Loucy (cell line): Measurements from ENCODE around the gene KBTBD3.

ENCODE experiments used
- H2AFZ ChIP-seq: fragments of 200-600 bp; sonication (generic); 2 replicates; pipeline ENCODE4 v1.6.0; 2016; ENCODE audit warnings: antibody characterized with exemption, mild to moderate bottlenecking, low read length, moderate library complexity
- H3F3A ChIP-seq: fragments of 200-600 bp; 2 replicates; pipeline ENCODE4 v1.6.0; 2016; ENCODE audit warnings: antibody characterized with exemption, low read depth, mild to moderate bottlenecking
- H3K27me3 ChIP-seq: fragments of 200-600 bp; sonication (generic); 2 replicates; pipeline ENCODE4 v1.6.1; 2014; ENCODE audit warnings: low read length, mild to moderate bottlenecking; ENCODE audit not compliant: insufficient read depth, poor library complexity, severe bottlenecking
- H3K36me3 ChIP-seq: fragments of 200-600 bp; sonication (generic); 2 replicates; pipeline ENCODE4 v1.6.1; 2016; ENCODE audit warnings: low read length; ENCODE audit not compliant: insufficient read depth
- H3K4me1 ChIP-seq: fragments of 200-600 bp; sonication (generic); 2 replicates; pipeline ENCODE4 v1.5.1; 2014; ENCODE audit warnings: low read length, mild to moderate bottlenecking; ENCODE audit not compliant: insufficient read depth, poor library complexity, severe bottlenecking
- H3K4me2 ChIP-seq: fragments of 200-600 bp; sonication (generic); 2 replicates; pipeline ENCODE4 v1.6.0; 2014; ENCODE audit warnings: antibody characterized with exemption, low read length, low read depth, mild to moderate bottlenecking; ENCODE audit not compliant: poor library complexity, severe bottlenecking
- H3K4me3 ChIP-seq: fragments of 200-600 bp; sonication (generic); 2 replicates; pipeline ENCODE4 v1.5.1; 2014; ENCODE audit warnings: low read length, mild to moderate bottlenecking, mixed read lengths; ENCODE audit not compliant: poor library complexity, severe bottlenecking
- H3K79me2 ChIP-seq: fragments of 200-600 bp; sonication (generic); 2 replicates; pipeline ENCODE4 v1.6.1; 2014; ENCODE audit warnings: low read length; ENCODE audit not compliant: insufficient read depth
- H3K9ac ChIP-seq: fragments of 200-600 bp; sonication (generic); 2 replicates; pipeline ENCODE4 v1.6.0; 2014; ENCODE audit warnings: mild to moderate bottlenecking, low read depth, low read length, moderate library complexity; ENCODE audit not compliant: poor library complexity, severe bottlenecking
- H3K9me2 ChIP-seq: fragments of 200-600 bp; sonication (generic); replicated peaks from 2 replicates; pipeline ENCODE4 v1.6.1; 2016; ENCODE audit warnings: low read depth, low read length, mixed read lengths
- H3K9me3 ChIP-seq: fragments of 200-600 bp; sonication (generic); 2 replicates; pipeline ENCODE4 v1.6.1; 2014; ENCODE audit warnings: mild to moderate bottlenecking, antibody characterized with exemption, low read length, low read depth; ENCODE audit not compliant: insufficient read depth
- H4K20me1 ChIP-seq: fragments of 200-600 bp; sonication (generic); 2 replicates; pipeline ENCODE4 v1.6.0; 2014; ENCODE audit warnings: antibody characterized with exemption, low read length, mild to moderate bottlenecking; ENCODE audit not compliant: insufficient read depth, poor library complexity, severe bottlenecking
- CTCF ChIP-seq: fragments of 200-600 bp; sonication (generic); conservative IDR thresholded peaks from 2 replicates; pipeline ENCODE4 v1.5.1; 2014; ENCODE audit warnings: mild to moderate bottlenecking, antibody characterized with exemption, low read length
- EZH2phosphoT487 ChIP-seq: fragments of 200-600 bp; IDR thresholded peaks from 2 replicates; pipeline ENCODE4 v1.6.1; 2018; ENCODE audit warnings: antibody characterized with exemption, mild to moderate bottlenecking, moderate library complexity, borderline replicate concordance

KBTBD3 gene

GRCh38 chr11:106015066-106015465 lies 62.1 kb downstream of the KBTBD3 start:
- H2AFZ ChIP-seq, result no peak overlapping the region
- peak overlapping the region; percentile 16 for H3K4me3 ChIP-seq
- no peak overlapping the region for H3K9ac ChIP-seq
- TF ChIP-seq CTCF (no peak), EZH2phosphoT487 (no peak)
- H3K36me3 ChIP-seq, result peaks cover 8% of the 10 kb centered on the region
- H3K4me2 ChIP-seq, result peak overlapping the region; percentile 84
- H3K27me3 ChIP-seq, result no peaks in the 10 kb centered on the region
- peaks cover 65% of the 10 kb centered on the region for H4K20me1 ChIP-seq
- H3K9me3 ChIP-seq, result no peaks in the 10 kb centered on the region
- H3F3A ChIP-seq, result no peaks in the 10 kb centered on the region
- peaks cover 85% of the 10 kb centered on the region for H3K79me2 ChIP-seq
- H3K4me1 ChIP-seq, result peaks cover 54% of the 10 kb centered on the region
- no peaks in the 10 kb centered on the region for H3K9me2 ChIP-seq

GRCh38 chr11:106014620-106015019 lies 62.5 kb downstream of the KBTBD3 start:
- peaks cover 84% of the 10 kb centered on the region for H3K79me2 ChIP-seq
- H3K27me3 ChIP-seq, result no peaks in the 10 kb centered on the region
- no peaks in the 10 kb centered on the region for H3K9me3 ChIP-seq
- H3K4me2 ChIP-seq, result peak overlapping the region; percentile 84
- H3K9ac ChIP-seq, result no peak overlapping the region
- TF ChIP-seq EZH2phosphoT487 (no peak), CTCF (no peak)
- H3F3A ChIP-seq, result no peaks in the 10 kb centered on the region
- no peak overlapping the region for H2AFZ ChIP-seq
- H3K36me3 ChIP-seq, result peaks cover 12% of the 10 kb centered on the region
- H3K4me1 ChIP-seq, result peaks cover 50% of the 10 kb centered on the region
- H4K20me1 ChIP-seq, result peaks cover 60% of the 10 kb centered on the region
- no peak overlapping the region for H3K4me3 ChIP-seq
- no peaks in the 10 kb centered on the region for H3K9me2 ChIP-seq

GRCh38 chr11:106014035-106014434 lies 63.1 kb downstream of the KBTBD3 start:
- Histone ChIP-seq H3K4me3 (no peak overlapping the region), H3K79me2 (peaks cover 78% of the 10 kb centered on the region), H3F3A (no peaks in the 10 kb centered on the region), H3K9me2 (no peaks in the 10 kb centered on the region), H4K20me1 (peaks cover 54% of the 10 kb centered on the region), H2AFZ (no peak overlapping the region), H3K9ac (no peak overlapping the region), H3K27me3 (no peaks in the 10 kb centered on the region), H3K4me1 (peaks cover 45% of the 10 kb centered on the region), H3K36me3 (peaks cover 18% of the 10 kb centered on the region), H3K4me2 (peak overlapping the region; percentile 84), H3K9me3 (no peaks in the 10 kb centered on the region)
- TF ChIP-seq EZH2phosphoT487, result no peak
- no peak for TF ChIP-seq CTCF
